Embryonic facial prominence (tissue), 1 donor: ENCODE results near the gene MAN1C1.
"Not testable (repeated sequence)": the region's sequence is repeated elsewhere in the genome, so short reads cannot be mapped to it uniquely, and the experiment has no call there.

Source experiments
- DNase-seq: peaks from one replicate; pipeline ENCODE4 v3.0.0-alpha.2; 2016; ENCODE audit errors: extremely low spot score

The MAN1C1 gene

DNA sequence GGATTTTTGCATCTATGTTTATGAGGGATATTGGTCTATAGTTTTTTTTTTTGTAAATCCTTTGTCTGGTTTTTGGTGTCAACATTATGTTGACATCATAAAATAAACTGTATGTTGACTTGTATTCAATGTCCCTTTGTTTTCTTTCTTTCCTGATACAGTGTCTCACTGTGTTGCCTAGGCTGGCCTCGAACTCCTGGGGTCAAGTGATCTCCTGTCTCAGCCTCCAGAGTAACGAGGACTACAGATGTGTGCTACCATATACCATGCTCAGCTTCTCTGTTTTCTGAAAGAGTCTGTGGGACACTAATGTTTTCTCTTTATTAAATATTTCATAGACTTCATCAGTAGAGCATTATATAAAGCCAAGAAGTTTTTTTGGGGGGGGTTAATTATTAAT, 18.3 kb downstream of the MAN1C1 start:
- DNase-seq, result no peak

DNA sequence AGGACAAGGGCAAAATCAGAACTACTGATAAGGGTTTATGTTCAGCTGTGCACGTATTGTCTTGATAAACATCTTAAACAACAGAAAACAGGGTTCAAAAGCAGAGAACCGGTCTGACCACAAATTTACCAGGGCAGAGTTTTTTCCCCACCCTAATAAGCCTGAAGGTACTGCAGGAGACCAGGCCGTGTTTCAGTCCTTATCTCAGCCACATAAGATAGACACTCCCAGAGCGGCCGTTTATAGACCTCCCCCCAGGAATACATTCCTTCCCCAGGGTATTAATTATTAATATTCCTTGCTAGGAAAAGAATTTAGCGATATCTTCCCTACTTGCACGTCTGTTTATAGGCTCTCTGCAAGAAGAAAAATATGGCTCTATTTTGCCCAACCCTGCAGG, 19.6 kb downstream of the MAN1C1 start:
- DNase-seq, result not testable (repeated sequence)

DNA sequence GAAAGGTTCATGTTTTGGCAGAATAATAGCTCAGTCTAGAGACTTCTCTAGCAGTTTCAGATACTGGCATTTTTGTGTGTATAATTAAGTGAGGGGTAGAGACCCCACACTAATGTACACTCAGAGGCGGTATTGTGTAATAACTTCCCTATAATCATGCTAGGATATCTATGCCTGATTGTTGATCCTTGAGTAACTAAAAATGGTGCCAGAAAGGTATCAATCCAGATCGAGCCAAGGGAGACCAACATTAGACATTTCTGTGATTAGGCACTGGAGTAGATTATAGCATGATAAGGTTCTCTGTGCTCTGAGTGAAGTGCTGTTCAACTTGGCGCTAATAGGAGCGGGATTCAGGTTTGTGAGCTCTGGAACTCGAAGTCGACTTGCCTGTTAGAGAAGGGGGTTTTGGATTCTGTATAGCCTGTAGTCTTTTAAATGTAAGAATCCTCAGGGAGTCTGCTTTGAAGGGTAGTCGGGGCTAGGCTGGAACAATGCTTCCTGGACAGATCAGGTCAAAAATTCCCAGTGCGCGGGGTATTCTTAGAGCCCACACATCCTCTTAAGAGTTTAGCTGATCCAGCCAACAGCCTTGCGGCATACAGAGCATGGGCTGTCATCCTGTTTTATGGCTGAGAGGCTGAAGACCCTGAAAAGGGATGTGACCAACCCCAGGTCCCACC, 24.2 kb downstream of the MAN1C1 start:
- DNase-seq, result no peak

DNA sequence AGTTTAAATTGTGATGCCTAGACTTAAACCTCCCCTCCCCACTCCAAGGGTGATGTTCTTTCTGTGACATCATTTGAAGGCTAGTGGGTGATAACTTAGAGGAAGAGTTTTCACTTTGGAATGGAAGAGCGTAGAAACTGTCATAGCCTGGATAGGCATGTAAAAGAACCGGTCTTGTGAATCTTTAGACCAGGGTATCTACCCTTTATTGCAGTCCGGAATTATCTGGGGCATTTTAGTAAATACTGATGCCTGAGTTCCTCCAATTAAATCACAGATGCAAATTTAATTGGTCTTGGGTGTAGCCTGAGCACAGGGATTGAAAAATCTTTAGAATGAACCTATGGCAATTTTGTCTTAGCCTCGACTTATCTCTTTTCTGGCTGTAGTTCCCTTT, 24.7 kb downstream of the MAN1C1 start:
- no peak for DNase-seq

DNA sequence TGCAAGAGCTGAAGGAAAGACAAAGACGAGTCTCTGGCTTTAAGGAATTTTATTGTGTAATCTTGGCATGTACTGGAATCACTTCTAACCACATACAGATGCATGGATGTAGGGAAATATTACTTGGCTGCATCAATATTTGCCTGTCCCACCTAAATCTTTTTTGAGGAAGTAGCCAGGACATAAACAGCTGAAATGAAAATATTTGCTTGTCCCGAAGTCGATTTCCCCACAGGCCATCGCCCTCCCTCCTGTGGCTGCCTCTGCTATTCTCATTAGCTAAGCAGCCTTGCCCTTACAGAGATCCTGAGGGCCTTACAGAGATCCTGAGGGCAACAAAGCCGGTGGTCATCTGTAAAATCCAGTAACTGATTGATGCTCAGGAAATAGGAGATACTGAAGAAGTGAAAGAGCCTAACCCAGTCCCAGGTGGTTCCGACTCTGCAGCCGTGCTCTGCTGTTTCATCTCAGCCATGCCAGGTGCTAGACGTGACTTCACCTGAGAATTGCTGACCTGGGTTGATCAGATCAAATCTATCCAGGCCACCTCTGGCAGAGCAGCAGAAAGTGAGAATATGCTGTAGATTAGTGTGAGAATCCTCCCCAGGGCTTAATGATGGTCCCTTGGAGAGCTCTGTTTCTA, 25.5 kb downstream of the MAN1C1 start:
- no peak for DNase-seq

DNA sequence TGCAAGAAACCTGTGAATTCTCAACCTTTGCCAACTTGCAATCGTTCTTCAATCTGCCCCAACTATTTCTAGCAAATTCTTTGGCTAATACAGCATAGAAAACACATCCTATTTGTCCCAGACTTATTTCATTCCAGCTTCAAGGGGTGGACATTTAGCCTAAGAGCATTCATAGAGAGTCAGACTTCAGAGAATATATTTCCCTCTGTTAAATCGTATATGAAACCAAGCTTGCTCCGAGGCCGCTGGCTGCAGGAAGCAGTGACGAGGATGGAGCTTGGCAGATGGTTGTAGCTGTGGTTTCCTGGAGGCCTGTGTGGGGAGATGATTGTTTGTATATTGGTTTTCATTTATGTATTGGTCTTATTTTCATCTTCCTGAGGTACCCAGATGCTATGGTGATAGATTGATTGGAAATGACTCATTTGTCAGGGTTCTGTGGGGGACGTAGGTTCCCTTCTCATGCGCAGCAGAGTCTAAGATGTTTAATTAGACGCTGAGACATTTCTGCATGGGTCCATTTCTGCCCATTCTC, 26.1 kb downstream of the MAN1C1 start:
- peak; percentile 82 for DNase-seq

DNA sequence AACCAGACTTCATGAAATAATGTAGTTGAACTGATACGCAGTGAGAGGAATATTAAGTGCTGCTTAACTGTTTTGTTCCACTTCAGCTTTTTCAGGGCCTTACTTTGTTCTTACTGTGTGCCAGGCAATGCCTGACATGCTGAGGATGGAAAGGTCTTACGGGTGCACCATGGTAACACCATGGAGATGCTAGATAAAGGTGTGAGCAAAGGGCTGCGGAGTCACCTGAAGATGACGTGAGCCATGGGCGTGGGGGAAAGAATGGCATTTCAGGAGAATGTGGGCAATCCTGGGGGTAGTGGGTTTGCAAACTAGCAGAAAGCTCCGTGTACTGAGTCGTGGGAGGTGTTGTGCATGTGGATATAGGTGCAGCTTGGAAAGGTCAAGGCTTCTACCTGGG, 27.3 kb downstream of the MAN1C1 start:
- DNase-seq, result no peak

DNA sequence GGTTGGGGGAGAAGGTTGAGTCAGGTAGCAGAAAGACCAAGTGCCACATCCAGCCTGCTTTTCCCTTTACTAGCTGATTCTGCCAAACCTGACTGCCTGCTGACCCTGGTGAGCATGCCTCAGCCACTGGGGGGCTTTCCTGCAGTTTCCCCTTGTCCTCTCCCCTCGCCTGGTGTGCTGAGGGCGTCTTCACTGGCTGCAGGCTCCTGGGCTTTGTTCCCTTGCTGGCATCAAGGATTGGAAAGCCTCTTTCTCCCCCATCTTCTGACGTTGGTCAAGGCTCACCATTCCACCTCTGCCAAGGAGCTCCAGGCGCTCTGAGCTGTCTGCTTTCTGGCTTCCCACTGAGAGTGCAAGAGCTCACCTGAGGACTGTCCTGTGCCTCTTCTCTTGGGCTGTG, 28.4 kb downstream of the MAN1C1 start:
- DNase-seq, result no peak

DNA sequence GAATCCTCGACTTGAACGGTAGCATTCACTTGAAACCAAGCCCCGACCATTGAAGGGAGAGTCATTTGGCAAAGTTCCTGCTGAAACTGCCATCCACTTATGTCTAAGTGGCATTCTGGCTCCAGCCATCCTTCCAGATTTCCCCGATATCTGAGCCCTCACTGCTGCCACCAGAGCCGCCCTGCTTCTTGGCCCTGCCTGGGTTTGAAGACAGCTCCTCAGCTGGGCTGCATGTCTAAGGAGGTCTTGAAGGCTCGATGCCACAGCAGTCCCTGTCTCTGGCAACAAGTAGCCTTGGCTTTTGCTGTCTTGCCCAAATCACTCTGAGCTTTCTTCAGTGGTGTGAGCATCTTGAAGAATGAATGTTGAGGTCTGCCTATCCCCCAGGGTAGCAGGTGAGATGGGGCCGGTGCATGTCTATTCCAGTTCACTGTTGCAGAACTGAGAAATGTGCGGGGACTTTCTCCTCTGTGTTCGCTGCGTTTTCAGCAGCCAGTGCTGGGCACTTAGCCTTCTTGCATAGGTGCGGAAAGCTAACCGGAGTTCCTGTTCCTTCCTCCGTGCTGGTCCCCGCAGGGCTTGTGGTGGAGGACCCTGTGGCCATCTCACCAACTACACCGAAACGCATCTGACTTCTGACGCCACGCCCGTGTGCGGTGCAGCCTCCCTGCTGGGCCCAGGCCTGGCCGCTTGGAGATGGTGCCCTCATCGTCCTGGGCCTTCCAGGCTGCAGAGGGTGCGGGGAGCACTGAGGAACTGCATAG, 29.2 kb downstream of the MAN1C1 start:
- no peak for DNase-seq

DNA sequence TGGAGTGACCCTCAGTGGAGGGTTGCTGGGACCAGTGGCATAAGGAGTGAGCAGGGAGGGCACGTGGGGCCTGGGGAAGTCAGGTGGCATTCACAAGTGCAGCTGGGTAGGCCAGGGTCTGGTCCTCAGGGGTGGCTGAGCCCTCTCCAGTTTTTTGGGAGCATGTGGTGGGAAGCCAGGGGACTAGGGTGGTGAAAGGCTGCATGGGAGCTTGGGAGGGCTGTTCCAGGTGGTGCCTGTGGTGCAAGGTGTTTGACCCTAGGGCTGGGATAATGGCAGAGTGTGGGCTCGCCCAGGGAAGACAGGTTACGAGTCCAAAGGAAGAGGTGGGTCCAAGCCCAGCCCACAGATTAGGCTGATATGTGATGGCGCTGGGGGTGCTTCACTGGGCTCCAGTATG, 30.5 kb downstream of the MAN1C1 start:
- no peak for DNase-seq

DNA sequence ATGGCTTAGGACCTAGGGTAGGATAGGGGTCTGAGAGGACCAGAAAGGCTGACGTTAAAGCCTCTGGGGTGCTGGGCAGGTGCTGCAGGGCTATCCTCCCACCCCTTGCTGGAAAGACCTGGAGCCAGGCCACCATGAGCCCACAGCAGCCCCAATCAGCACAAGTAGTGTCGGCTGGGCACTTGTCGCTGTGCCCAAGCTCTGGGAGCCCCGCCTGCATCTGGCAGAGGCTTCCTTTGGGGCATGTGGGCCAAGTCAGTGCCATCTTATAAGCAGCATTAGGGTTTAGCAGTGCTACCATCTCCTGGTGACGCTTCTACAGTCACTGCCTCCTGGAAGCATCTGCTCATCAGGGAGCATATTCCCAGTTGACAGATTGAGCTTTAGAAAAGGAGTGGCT, 31.3 kb downstream of the MAN1C1 start:
- DNase-seq, result no peak

DNA sequence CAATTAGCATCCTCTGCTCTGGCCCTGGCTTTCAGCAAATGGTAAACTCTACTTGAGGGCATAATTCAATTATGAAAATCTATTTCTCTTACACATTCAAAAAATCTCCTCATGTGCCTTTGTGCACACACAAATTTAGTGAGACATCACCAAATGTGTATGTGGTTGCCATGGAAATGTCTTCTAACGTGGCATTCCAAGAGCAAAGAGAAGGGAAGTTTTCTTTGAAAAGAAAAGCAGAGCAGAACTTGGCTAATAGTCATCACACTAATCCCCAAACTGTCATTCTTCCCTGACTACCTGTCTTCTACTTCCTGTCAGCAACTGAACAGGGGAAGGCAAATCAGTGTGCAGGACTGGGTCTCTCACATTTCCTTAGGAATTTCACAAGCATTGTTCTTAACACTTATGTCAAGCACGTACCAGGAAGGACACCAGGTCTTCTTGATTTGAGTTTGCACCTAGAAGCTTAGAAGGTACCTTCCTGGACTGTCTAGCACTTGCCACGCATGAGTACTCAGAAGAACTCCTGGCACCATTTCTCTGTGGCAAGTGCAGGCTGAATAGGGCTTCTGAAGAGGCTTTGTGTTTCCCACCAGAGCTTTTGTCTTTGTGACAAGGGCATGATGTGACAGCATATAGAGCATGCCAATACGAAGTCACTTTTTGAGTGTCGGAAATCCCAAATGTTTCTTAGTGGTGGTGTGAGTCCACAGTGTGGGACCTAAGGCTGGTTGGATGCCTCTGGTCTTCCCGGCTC, 32.3 kb downstream of the MAN1C1 start:
- peak; percentile 48 for DNase-seq

DNA sequence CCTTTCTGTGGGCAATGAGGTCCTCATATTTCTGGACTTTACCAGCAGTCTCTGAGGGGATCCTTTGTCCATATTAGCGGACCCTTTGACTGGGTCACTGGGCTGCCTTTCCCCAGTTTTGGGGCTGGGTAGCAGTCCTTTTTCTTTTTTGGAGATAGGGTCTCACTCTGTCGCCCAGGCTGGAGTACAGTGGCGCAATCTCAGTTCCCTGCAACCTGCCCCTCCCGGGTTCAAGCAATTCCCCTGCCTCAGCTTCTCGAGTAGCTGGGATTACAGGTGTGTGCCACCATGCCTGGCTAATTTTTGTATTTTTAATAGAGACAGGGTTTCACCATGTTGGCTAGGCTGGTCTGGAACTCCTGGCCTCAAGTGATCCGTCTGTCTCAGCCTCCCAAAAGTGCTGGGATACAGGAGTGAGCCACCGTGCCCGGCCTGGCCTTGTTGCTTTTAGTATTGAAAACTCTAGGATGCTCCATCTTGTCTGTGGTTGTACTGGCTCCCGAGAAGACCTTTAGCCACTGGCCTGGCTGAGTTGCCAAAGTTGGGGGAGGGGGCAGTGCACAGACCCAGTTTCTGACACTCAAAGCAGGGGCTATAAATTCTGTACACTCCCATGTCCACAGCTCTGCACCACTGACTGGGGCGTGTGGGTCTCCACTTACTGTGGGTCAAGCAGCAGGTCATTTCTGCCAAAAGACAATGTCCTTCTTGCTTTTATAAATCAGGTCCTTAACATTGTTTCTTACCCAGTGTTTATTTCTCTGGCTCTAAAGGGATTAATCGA, 33.1 kb downstream of the MAN1C1 start:
- no peak for DNase-seq

DNA sequence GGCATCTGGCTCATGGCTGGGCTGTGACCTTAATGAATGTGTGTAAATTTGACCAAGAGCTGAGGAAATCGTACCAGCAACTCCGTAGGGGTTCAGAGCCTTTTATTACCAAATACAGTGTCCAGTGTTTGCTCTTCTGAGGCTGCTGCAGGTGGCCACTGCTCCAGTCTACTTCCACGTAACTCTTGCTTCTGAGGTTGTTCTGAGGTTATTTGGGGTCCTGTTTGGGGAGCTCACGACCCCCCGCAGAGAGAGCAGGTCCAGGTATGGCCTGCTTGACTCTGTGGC, 33.6 kb downstream of the MAN1C1 start:
- no peak for DNase-seq

DNA sequence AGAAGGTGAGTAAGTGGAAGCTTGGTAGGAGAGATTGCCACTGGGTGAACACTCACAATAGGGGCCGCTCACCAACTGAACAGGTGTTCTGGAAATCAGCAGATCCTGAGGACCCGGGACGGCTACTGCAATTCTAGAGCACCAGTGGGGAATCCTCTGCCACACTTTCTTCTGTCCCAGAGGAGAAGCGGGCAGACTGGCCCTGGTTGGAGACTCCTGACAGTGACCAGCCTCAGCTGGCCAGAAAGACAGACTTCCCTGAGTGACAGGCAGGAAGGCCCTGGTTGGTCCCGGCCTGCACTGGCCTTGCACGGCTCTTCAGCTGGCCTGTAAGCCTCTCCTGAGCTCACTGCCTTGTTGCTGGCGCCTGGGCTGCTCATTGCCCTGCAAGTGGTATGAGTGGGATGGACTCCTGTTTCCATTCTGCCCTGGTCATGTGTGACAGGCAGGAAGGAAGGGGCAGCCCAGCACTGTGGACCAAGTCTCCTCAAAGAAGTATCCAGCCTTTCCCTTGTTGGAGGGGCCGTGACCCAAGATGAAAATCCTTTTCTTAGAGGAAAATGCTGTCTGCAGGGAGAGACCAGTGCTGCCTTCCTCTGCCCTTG, 34.5 kb downstream of the MAN1C1 start:
- DNase-seq, result no peak

DNA sequence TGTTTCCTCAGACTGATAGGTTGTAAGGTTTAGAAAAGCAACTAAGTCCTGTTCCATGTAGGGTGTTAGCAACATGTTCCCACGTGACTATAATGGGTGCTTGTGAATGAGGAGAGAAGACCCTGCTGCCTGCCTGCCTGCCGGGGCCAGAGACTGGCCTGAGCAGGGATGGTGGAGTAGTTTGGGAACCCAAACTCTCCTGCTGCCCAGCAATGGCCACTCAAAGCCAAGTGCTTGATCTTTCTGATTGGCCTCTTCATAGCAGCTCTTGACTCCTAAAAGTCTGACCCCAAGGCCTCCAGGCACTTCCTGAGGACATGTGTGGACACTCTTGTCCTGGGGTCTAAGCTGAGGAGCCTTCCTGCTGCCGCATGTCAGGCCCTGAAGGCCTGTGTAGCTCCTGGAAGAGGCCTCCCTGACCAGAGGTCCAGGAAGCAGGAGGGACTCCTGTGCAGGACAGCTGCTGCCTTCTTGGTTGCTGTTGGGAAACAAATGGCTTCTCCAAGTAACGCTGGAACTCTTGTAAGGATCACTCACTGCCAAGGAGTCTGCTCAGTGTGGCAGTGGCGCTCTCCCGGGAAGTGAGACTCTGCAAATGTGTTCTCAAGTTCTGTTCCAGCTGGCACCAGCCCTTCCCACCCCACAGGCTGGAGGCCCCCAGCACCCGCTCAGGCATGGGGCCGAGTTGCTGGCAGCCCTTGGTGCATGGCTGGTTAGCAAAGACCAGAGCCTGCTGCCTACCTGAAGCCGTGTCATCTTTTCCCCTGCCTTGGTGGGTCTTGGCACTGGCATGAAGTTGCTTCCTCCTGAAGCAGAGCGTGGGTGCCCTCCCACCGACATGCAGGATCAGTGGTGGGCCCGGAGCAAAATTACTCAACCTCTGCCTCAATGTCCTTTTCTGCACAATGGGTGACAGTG, 35.5 kb downstream of the MAN1C1 start:
- DNase-seq, result no peak

DNA sequence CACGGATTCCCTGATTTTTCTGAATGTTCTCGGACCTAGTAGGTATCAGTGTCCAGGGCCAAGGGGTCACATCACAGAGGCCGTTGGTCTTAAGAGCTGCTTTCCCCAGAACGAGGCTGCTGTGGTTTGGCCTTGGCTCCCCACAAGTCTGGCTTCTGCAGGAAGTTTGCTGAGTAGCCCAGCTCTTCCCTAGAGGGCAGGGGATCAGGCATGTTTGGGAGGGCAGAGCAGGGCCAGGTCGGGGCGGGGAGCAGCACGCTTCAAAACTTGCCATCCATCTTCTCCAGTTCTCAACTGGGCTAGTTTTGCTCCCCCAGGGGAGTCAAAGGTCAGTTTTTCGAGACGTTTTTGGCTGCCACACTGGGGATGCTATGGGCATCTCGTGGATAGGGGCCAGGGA, 37.0 kb downstream of the MAN1C1 start:
- DNase-seq, result no peak

DNA sequence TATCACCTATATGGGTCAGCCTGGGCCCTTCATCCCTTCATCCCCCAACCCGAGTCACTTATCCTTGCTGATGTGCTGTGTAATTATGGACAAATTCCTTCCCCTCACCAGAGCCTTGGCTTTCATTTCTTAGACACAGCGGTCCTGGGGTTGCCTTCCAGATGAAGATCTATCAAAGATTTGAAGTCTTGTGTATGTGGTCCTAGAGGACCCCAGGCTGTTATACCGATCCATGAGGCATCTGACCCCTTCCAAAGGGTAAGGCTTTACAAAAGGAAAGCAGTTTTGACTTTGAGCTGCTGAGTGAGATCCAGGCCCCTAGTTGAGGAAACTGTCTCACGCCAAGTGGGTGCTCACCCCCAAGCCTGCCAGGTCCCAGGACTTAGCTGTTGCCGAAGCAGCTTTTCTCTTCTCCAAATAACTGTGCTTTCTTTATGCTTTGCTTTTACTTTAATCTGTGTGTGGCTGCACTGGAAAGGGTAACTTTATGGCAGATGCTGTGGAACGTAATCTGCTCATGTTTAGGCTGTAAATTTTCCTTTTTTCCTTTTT, 37.6 kb downstream of the MAN1C1 start:
- no peak for DNase-seq

DNA sequence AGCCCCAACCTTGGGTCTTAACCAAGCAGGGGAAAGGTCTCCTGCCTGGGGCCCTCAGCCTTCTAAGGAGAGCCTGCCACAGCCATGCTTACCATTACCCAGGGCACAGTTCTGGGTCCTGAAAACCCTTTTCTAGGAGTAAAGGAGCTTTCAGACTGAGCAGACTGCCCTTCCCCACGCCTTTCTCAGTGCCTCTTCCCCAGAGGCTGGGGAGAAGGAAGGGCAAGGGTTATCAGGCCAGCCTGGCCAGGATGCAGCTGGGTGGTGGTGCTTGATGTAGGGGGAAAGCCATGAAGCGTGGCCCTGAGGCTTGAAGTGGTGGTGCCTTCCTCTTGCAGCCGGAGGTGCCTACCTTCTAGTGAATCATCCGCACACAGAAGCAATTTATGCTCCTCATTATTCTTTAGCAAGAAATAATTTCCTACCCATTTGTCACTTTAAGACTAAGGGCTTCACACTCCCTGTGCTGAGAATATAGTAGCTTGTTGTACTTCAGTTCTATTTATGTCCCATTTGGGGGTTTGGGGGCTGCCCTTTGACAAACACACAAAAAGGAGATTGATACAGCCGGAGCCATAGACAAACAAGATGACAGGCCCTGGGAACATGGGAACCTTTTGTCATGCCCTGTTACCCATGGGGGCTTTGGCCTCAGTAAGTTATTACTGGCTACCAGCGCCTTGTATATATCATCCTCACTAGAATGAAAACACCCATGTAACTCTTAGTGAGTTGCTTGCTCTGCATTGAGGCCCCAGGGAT, 40.7 kb downstream of the MAN1C1 start:
- DNase-seq, result no peak
